HEK293T (cell line): ENCODE data around the gene DNAH14.

ENCODE experiments used
- ARNT ChIP-seq: fragments of 450-650 bp; IDR thresholded peaks from 2 replicates; pipeline ENCODE4 v1.6.1; 2017; ENCODE audit warnings: mild to moderate bottlenecking
- BHLHE40 ChIP-seq: fragments of 450-650 bp; IDR thresholded peaks from 2 replicates; pipeline ENCODE4 v1.6.1; 2016; ENCODE audit warnings: mild to moderate bottlenecking, moderate library complexity, borderline replicate concordance
- CTBP1 ChIP-seq: fragments of 450-650 bp; IDR thresholded peaks from 2 replicates; pipeline ENCODE4 v1.6.1; 2016; ENCODE audit warnings: borderline replicate concordance
- ELF4 ChIP-seq: fragments of 450-650 bp; IDR thresholded peaks from 2 replicates; pipeline ENCODE4 v1.6.1; 2017; ENCODE audit warnings: antibody characterized with exemption
- FOXA1 ChIP-seq: fragments of 450-650 bp; IDR thresholded peaks from 2 replicates; pipeline ENCODE4 v1.6.1; 2016; ENCODE audit warnings: mild to moderate bottlenecking
- FOXK2 ChIP-seq: fragments of 450-650 bp; IDR thresholded peaks from 2 replicates; pipeline ENCODE4 v1.6.1; 2016; ENCODE audit warnings: mild to moderate bottlenecking
- FOXM1 ChIP-seq: fragments of 450-650 bp; IDR thresholded peaks from 2 replicates; pipeline ENCODE4 v1.6.1; 2017; ENCODE audit warnings: mild to moderate bottlenecking, borderline replicate concordance
- HDGF ChIP-seq: fragments of 450-650 bp; IDR thresholded peaks from 2 replicates; pipeline ENCODE4 v1.6.1; 2017; ENCODE audit warnings: antibody characterized with exemption, borderline replicate concordance
- NFRKB ChIP-seq: fragments of 450-650 bp; IDR thresholded peaks from 2 replicates; pipeline ENCODE4 v1.6.1; 2016; ENCODE audit warnings: mild to moderate bottlenecking, moderate library complexity
- PKNOX1 ChIP-seq: fragments of 450-650 bp; IDR thresholded peaks from 2 replicates; pipeline ENCODE4 v1.6.1; 2016
- SP1 ChIP-seq: fragments of 450-650 bp; IDR thresholded peaks from 2 replicates; pipeline ENCODE4 v1.6.1; 2017
- SUZ12 ChIP-seq: fragments of 450-650 bp; IDR thresholded peaks from 2 replicates; pipeline ENCODE4 v1.6.1; 2016; ENCODE audit warnings: mild to moderate bottlenecking
- TARDBP ChIP-seq: fragments of 450-650 bp; IDR thresholded peaks from 2 replicates; pipeline ENCODE4 v1.6.1; 2016
- ZNF384 ChIP-seq: fragments of 450-650 bp; IDR thresholded peaks from 2 replicates; pipeline ENCODE4 v1.6.1; 2016

GRCh38 chr1:225228871-225229303 is 299.4 kb downstream of the DNAH14 start:
- no peak for TF ChIP-seq FOXK2
- TF ChIP-seq TARDBP = no peak
- TF ChIP-seq FOXA1 = 0 out of 2 replicates have a peak, but pooled peaks have one; percentile 49
- no peak for TF ChIP-seq FOXM1
- no peak for TF ChIP-seq SP1
- no peak for TF ChIP-seq SUZ12
- TF ChIP-seq NFRKB = no peak
- no peak for TF ChIP-seq BHLHE40
- no peak for TF ChIP-seq ARNT
- no peak for TF ChIP-seq ZNF384
- no peak for TF ChIP-seq PKNOX1
- no peak for TF ChIP-seq ELF4
- no peak for TF ChIP-seq HDGF
- TF ChIP-seq CTBP1 = peak; percentile 53; the same call in 1 of the 2 replicates
